HG03039 (cell line): ENCODE measurements around the gene PCSK4.
"Not testable (repeated sequence)": the region's sequence is repeated elsewhere in the genome, so short reads cannot be mapped to it uniquely, and the experiment has no call there.

Source experiments
- ATAC-seq: cut with Tn5 transposase; IDR thresholded peaks from one replicate; pipeline ENCODE4 v1.9.1; 2021; ENCODE audit warnings: mild to moderate bottlenecking, moderate library complexity; ENCODE audit not compliant: unreplicated experiment

The PCSK4 gene

GRCh38 chr19:1441677-1442438, 48.3 kb downstream of the PCSK4 start:
- ATAC-seq: no peak

GRCh38 chr19:1441022-1441426, 49.1 kb downstream of the PCSK4 start:
- ATAC-seq: no peak

GRCh38 chr19:1440418-1440801, 49.7 kb downstream of the PCSK4 start:
- ATAC-seq: no peak

GRCh38 chr19:1439525-1440417, 50.4 kb downstream of the PCSK4 start:
- ATAC-seq: not testable (repeated sequence)

GRCh38 chr19:1438933-1439354, 51.2 kb downstream of the PCSK4 start:
- ATAC-seq: peak; percentile 2

GRCh38 chr19:1438035-1438932, 51.9 kb downstream of the PCSK4 start, which contains the start of gene RPS15:
Gene RPS15, plus strand, starts transcription at chr19:1438396. Its CDS starts 30 bp downstream, at chr19:1438426.
- peak; percentile 71 for ATAC-seq

GRCh38 chr19:1437609-1438008, 52.5 kb downstream of the PCSK4 start:
- ATAC-seq: no peak

GRCh38 chr19:1435378-1435989, 54.7 kb downstream of the PCSK4 start:
- ATAC-seq: no peak

- no peak for ATAC-seq
Observed at GRCh38 chr19:1434577-1435060, 55.5 kb downstream of the PCSK4 start.

GRCh38 chr19:1434040-1434366, 56.1 kb downstream of the PCSK4 start:
- no peak for ATAC-seq

- ATAC-seq: no peak
Observed at GRCh38 chr19:1433119-1434039, 56.8 kb downstream of the PCSK4 start.

- no peak for ATAC-seq
Observed at GRCh38 chr19:1432507-1432887, 57.7 kb downstream of the PCSK4 start.

- ATAC-seq: no peak
Observed at GRCh38 chr19:1431759-1432506, 58.2 kb downstream of the PCSK4 start.
